CD14-positive monocyte (primary cell): Measurements from ENCODE around the gene OFD1. TPM values are rescaled to one million over a fixed set of nuclear protein-coding genes. Genes with fewer than 3 reads are reported as not detected.

Source experiments
- DNase-seq, 3 donors: peaks; one replicate each; pipeline ENCODE4 v3.0.0-alpha.2; 2011 to 2022
- H2AFZ ChIP-seq: 2 replicates; pipeline ENCODE4 v1.6.0; 2012; ENCODE audit warnings: mild to moderate bottlenecking, low read depth, low read length, inconsistent platforms; ENCODE audit not compliant: insufficient read depth, poor library complexity, severe bottlenecking
- H3K27ac ChIP-seq, 2 donors: 1 replicate in 1 of 2; 2 replicates in 1 of 2; pipeline ENCODE4 v1.5.1; 2012 to 2013; ENCODE audit warnings: low read length in 2 of 2, control low read depth in 1 of 2, inconsistent platforms in 1 of 2, low read depth in 1 of 2, mild to moderate bottlenecking in 1 of 2
- H3K27me3 ChIP-seq, 2 donors: one replicate each; pipeline versions ENCODE4 v1.6.0 to v1.6.1; 2011 to 2013; ENCODE audit warnings: low read length in 2 of 2; ENCODE audit not compliant: control insufficient read depth in 2 of 2, insufficient read depth in 2 of 2
- H3K36me3 ChIP-seq, 2 donors: replicated peaks in 1 of 2; 1 replicate in 1 of 2; 2 replicates in 1 of 2; pipeline versions ENCODE4 v1.5.1 to v1.6.1; 2012 to 2013; ENCODE audit warnings: low read length in 2 of 2, control low read depth in 1 of 2, inconsistent platforms in 1 of 2, mild to moderate bottlenecking in 1 of 2; ENCODE audit not compliant: insufficient read depth in 2 of 2, control insufficient read depth in 1 of 2
- H3K4me1 ChIP-seq, 2 donors: 1 replicate in 1 of 2; 2 replicates in 1 of 2; pipeline versions ENCODE4 v1.5.1 to v1.6.1; 2012 to 2013; ENCODE audit warnings: low read length in 2 of 2, control low read depth in 1 of 2, inconsistent platforms in 1 of 2, mild to moderate bottlenecking in 1 of 2, moderate library complexity in 1 of 2; ENCODE audit not compliant: insufficient read depth in 2 of 2, control insufficient read depth in 1 of 2
- H3K4me2 ChIP-seq: replicated peaks from 2 replicates; pipeline ENCODE3; 2012; ENCODE audit warnings: low read length, moderate library complexity, mild to moderate bottlenecking; ENCODE audit not compliant: poor library complexity, severe bottlenecking; ENCODE audit errors: extremely low read depth
- H3K4me3 ChIP-seq, 3 experiments: fragments of 200-600 bp in 1 of 3; sonication (generic) in 1 of 3; replicated peaks in 1 of 3; 1 replicate in 2 of 3; 2 replicates in 1 of 3; pipeline ENCODE4 v1.5.1; 2011 to 2013; ENCODE audit warnings: low read length in 3 of 3, mild to moderate bottlenecking in 3 of 3, control low read depth in 2 of 3, low read depth in 2 of 3, inconsistent platforms in 1 of 3, moderate library complexity in 1 of 3
- H3K79me2 ChIP-seq: 2 replicates; pipeline ENCODE4 v1.6.0; 2012; ENCODE audit warnings: mild to moderate bottlenecking, control low read depth, inconsistent platforms, low read length, moderate library complexity; ENCODE audit not compliant: insufficient read depth
- H3K9ac ChIP-seq: 2 replicates; pipeline ENCODE4 v1.6.0; 2017; ENCODE audit warnings: low read length, mild to moderate bottlenecking; ENCODE audit not compliant: insufficient read depth, poor library complexity, severe bottlenecking
- H3K9me3 ChIP-seq, 2 donors: replicated peaks in 1 of 2; 1 replicate in 1 of 2; 2 replicates in 1 of 2; pipeline versions ENCODE4 v1.5.1 to v1.6.1; 2012 to 2013; ENCODE audit warnings: low read length in 2 of 2, control low read depth in 1 of 2; ENCODE audit not compliant: control insufficient read depth in 1 of 2, insufficient read depth in 1 of 2
- H4K20me1 ChIP-seq: 2 replicates; pipeline ENCODE4 v1.6.0; 2012; ENCODE audit warnings: mild to moderate bottlenecking, low read length, control low read depth, moderate library complexity; ENCODE audit not compliant: insufficient read depth
- H3K27ac Mint-ChIP-seq, 7 donors: one replicate each; pipeline ENCODE4 v1.8.0; 2020; ENCODE audit warnings: mild to moderate bottlenecking in 7 of 7, mixed read lengths in 7 of 7, moderate library complexity in 6 of 7, inconsistent platforms in 2 of 7
- H3K27me3 Mint-ChIP-seq, 3 donors: one replicate each; pipeline ENCODE4 v1.8.0; 2021 to 2022; ENCODE audit warnings: low read depth in 3 of 3, mild to moderate bottlenecking in 3 of 3, mixed read lengths in 3 of 3, moderate library complexity in 3 of 3, inconsistent platforms in 1 of 3
- H3K36me3 Mint-ChIP-seq, 2 donors: one replicate each; pipeline ENCODE4 v1.8.0; 2020; ENCODE audit warnings: mixed read lengths in 2 of 2, inconsistent platforms in 1 of 2, mild to moderate bottlenecking in 1 of 2
- H3K4me1 Mint-ChIP-seq: one replicate; pipeline ENCODE4 v1.8.0; 2020; ENCODE audit warnings: mild to moderate bottlenecking, mixed read lengths
- H3K4me3 Mint-ChIP-seq, 2 donors: one replicate each; pipeline ENCODE4 v1.8.0; 2020; ENCODE audit warnings: mild to moderate bottlenecking in 2 of 2, mixed read lengths in 2 of 2, moderate library complexity in 1 of 2
- H3K9me3 Mint-ChIP-seq, 7 donors: one replicate each; pipeline ENCODE4 v1.8.0; 2020 to 2022; ENCODE audit warnings: mixed read lengths in 7 of 7, mild to moderate bottlenecking in 6 of 7, moderate library complexity in 6 of 7, inconsistent platforms in 2 of 7
- CTCF ChIP-seq: fragments of 200-600 bp; IDR thresholded peaks from one replicate; pipeline ENCODE4 v1.8.0; 2022; ENCODE audit warnings: antibody characterized with exemption, mild to moderate bottlenecking
- WGBS: methylation state at CpG from one replicate; pipeline ENCODE4 v1.1.5; 2013; ENCODE audit warnings: missing lambda C conversion rate; ENCODE audit not compliant: insufficient coverage; 5-methylcytosine and 5-hydroxymethylcytosine counted together
- intact Hi-C, 2 donors: fragments of 100-400 bp; cut with micrococcal nuclease; formaldehyde crosslinking; loops; one replicate each; pipeline versions ENCODE4 v1.15.0 to v1.15.1; 2023
- polyA plus RNA-seq, 3 donors: library from polyadenylated mRNA; depleted of rRNA in 1 of 3; unstranded in 2 of 3; stranded (reverse) in 1 of 3; fragments of 300-500 nt in 2 of 3; fragments of >200 nt in 1 of 3; fragmentation: Illumina TruSeq in 2 of 3; gene quantifications; 1 replicate in 2 of 3; 2 replicates in 1 of 3; pipeline ENCODE4 v1.2.3, GENCODE V29; 2012 to 2021

Gene OFD1
- polyA plus RNA-seq, 3 donors: 2.4 to 10.2 (median 2.9) TPM

DNA sequence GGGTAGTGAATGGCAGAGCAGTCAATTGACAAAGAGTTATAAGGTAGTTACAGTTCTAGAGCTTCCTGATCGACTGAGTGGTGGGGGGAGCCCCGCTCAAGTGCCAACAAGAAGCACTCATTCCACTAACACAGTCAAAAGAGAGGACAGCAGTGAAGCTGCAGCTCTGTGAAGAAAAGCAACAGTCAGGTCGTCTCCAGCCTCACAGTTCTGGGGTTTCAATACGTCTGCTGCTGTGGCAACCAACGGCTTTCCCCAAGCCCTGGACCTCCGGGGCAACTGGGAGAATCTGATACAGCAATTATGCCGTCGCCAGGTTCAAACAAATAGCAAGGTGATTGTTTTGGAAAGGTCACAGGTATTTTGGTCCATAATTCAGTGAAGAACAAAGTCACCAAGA, 51.5 kb downstream of the OFD1 start:
- Mint-ChIP-seq H3K4me1 (peaks cover 2% of the 10 kb centered on the region), H3K9me3 (peaks cover 0 to 7% (median 3%) of the 10 kb centered on the region in 7 donors), H3K4me3 (no peak overlapping the region), H3K27me3 (peaks cover 0 to 5% (median 0%) of the 10 kb centered on the region in 3 donors), H3K36me3 (no peaks in the 10 kb centered on the region), H3K27ac (no peak overlapping the region)
- Histone ChIP-seq H2AFZ (no peak overlapping the region), H3K36me3 (no peaks in the 10 kb centered on the region), H3K9me3 (no peaks in the 10 kb centered on the region), H3K79me2 (no peaks in the 10 kb centered on the region), H4K20me1 (no peaks in the 10 kb centered on the region), H3K4me1 (peaks cover 0 to under 1% of the 10 kb centered on the region in 2 donors), H3K9ac (no peak overlapping the region), H3K27me3 (no peaks in the 10 kb centered on the region), H3K4me3 (no peak overlapping the region), H3K4me2 (no peak overlapping the region), H3K27ac (no peak overlapping the region)
- no peak for DNase-seq
- 100% methylated on average over 1 of the region's 8 CpGs for WGBS
- TF ChIP-seq CTCF: no peak
- intact Hi-C loops: no loop called here

GRCh38 chrX:13790206-13791131, 55.9 kb downstream of the OFD1 start:
- H3K9me3 Mint-ChIP-seq: peaks cover 0 to 5% (median 3%) of the 10 kb centered on the region in 7 donors
- H3K36me3 Mint-ChIP-seq: no peaks in the 10 kb centered on the region
- WGBS: no CpG with 5 or more reads among the region's 6 CpGs
- no peak for DNase-seq
- Histone ChIP-seq H3K27me3 (peaks cover 0 to 2% of the 10 kb centered on the region in 2 donors), H2AFZ (no peak overlapping the region), H3K9ac (no peak overlapping the region), H3K9me3 (no peaks in the 10 kb centered on the region), H3K79me2 (no peaks in the 10 kb centered on the region), H3K4me3 (no peak overlapping the region), H4K20me1 (no peaks in the 10 kb centered on the region), H3K27ac (no peak overlapping the region), H3K36me3 (no peaks in the 10 kb centered on the region), H3K4me1 (no peaks in the 10 kb centered on the region), H3K4me2 (no peak overlapping the region)
- TF ChIP-seq CTCF: no peak
- intact Hi-C loops: no loop called here
- peaks cover 1 to 8% (median 2%) of the 10 kb centered on the region in 3 donors for H3K27me3 Mint-ChIP-seq
- no peak overlapping the region for H3K4me3 Mint-ChIP-seq
- H3K4me1 Mint-ChIP-seq: peaks cover 2% of the 10 kb centered on the region
- no peak overlapping the region for H3K27ac Mint-ChIP-seq
